ENCODE measurements around the gene MTFR1L.

Gene MTFR1L

GRCh38 chr1:25798666-25799351 lies 20.9 kb upstream of the MTFR1L start:
- Mint-ChIP-seq H3K4me1 (peaks cover 61% of the 10 kb centered on the region), H3K36me3 (ENCODE audit: low read depth) (no peaks in the 10 kb centered on the region), H3K4me3 (no peak overlapping the region), H3K27ac (no peak overlapping the region), H3K9me3 (no peaks in the 10 kb centered on the region), H3K27me3 (peaks cover 3% of the 10 kb centered on the region)
- DNase-seq = no peak
- ATAC-seq = no peak

GRCh38 chr1:25799352-25799934 lies 20.3 kb upstream of the MTFR1L start:
- no peak overlapping the region for H3K27ac Mint-ChIP-seq
- H3K4me1 Mint-ChIP-seq = peaks cover 64% of the 10 kb centered on the region

GRCh38 chr1:25799935-25800702 lies 19.6 kb upstream of the MTFR1L start, which contains the start of gene SELENON:
SELENON (plus strand) TSS chr1:25800193; CDS start chr1:25800231, 38 bp downstream.
- Mint-ChIP-seq H3K9me3 (no peaks in the 10 kb centered on the region), H3K27ac (no peak within 1 kb of the TSS), H3K36me3 (ENCODE audit: low read depth) (no peaks in the 10 kb centered on the region), H3K27me3 (peaks cover 3% of the 10 kb centered on the region), H3K4me3 (peak within 1 kb of the TSS; percentile 73), H3K4me1 (peaks cover 67% of the 10 kb centered on the region)
- DNase-seq = no peak
- peak; percentile 9 for ATAC-seq

More at GRCh38 chr1:25799352-25799934, 20.3 kb upstream of the MTFR1L start:
- H3K4me3 Mint-ChIP-seq = peak overlapping the region; percentile 65
- no peaks in the 10 kb centered on the region for H3K9me3 Mint-ChIP-seq
- no peak for ATAC-seq
- DNase-seq = no peak
- H3K36me3 Mint-ChIP-seq (ENCODE audit: low read depth) = no peaks in the 10 kb centered on the region
- peaks cover 3% of the 10 kb centered on the region for H3K27me3 Mint-ChIP-seq

GRCh38 chr1:25800703-25801377 lies 18.9 kb upstream of the MTFR1L start:
- no peak for ATAC-seq
- H3K27me3 Mint-ChIP-seq = peaks cover 3% of the 10 kb centered on the region
- peaks cover 59% of the 10 kb centered on the region for H3K4me1 Mint-ChIP-seq
- no peaks in the 10 kb centered on the region for H3K36me3 Mint-ChIP-seq (ENCODE audit: low read depth)
- no peak for DNase-seq
- no peaks in the 10 kb centered on the region for H3K9me3 Mint-ChIP-seq
- H3K4me3 Mint-ChIP-seq = peak overlapping the region; percentile 73
- H3K27ac Mint-ChIP-seq = no peak overlapping the region

GRCh38 chr1:25802915-25803314 lies 16.8 kb upstream of the MTFR1L start:
- Mint-ChIP-seq H3K4me3 (peak overlapping the region; percentile 3), H3K9me3 (no peaks in the 10 kb centered on the region), H3K27me3 (peaks cover 3% of the 10 kb centered on the region), H3K4me1 (peaks cover 40% of the 10 kb centered on the region), H3K36me3 (ENCODE audit: low read depth) (no peaks in the 10 kb centered on the region), H3K27ac (no peak overlapping the region)
- no peak for DNase-seq
- no peak for ATAC-seq

GRCh38 chr1:25803368-25803767 lies 16.4 kb upstream of the MTFR1L start:
- no peak overlapping the region for H3K4me3 Mint-ChIP-seq

GRCh38 chr1:25804244-25804963 lies 15.3 kb upstream of the MTFR1L start:
- Mint-ChIP-seq H3K36me3 (ENCODE audit: low read depth) (no peaks in the 10 kb centered on the region), H3K27ac (no peak overlapping the region), H3K4me1 (peaks cover 34% of the 10 kb centered on the region), H3K9me3 (no peaks in the 10 kb centered on the region), H3K27me3 (peaks cover 3% of the 10 kb centered on the region), H3K4me3 (no peak overlapping the region)
- no peak for DNase-seq
- peak; percentile 50 for ATAC-seq

More at GRCh38 chr1:25803368-25803767, 16.4 kb upstream of the MTFR1L start:
- Mint-ChIP-seq H3K9me3 (no peaks in the 10 kb centered on the region), H3K27ac (no peak overlapping the region), H3K4me1 (peaks cover 38% of the 10 kb centered on the region), H3K36me3 (ENCODE audit: low read depth) (no peaks in the 10 kb centered on the region), H3K27me3 (peaks cover 3% of the 10 kb centered on the region)
- DNase-seq (no peak), ATAC-seq (no peak)

GRCh38 chr1:25804964-25805862 lies 14.5 kb upstream of the MTFR1L start:
- H3K4me3 Mint-ChIP-seq = no peak overlapping the region
- peaks cover 30% of the 10 kb centered on the region for H3K4me1 Mint-ChIP-seq
- H3K36me3 Mint-ChIP-seq (ENCODE audit: low read depth) = no peaks in the 10 kb centered on the region
- no peak for DNase-seq
- no peak for ATAC-seq
- H3K27me3 Mint-ChIP-seq = peaks cover 3% of the 10 kb centered on the region
- H3K9me3 Mint-ChIP-seq = no peaks in the 10 kb centered on the region
- H3K27ac Mint-ChIP-seq = no peak overlapping the region

GRCh38 chr1:25805863-25806225 lies 13.9 kb upstream of the MTFR1L start:
- Mint-ChIP-seq H3K27ac (no peak overlapping the region), H3K4me1 (peaks cover 26% of the 10 kb centered on the region), H3K36me3 (ENCODE audit: low read depth) (no peaks in the 10 kb centered on the region), H3K9me3 (no peaks in the 10 kb centered on the region), H3K4me3 (no peak overlapping the region), H3K27me3 (no peaks in the 10 kb centered on the region)
- DNase-seq (no peak), ATAC-seq (no peak)

- Mint-ChIP-seq H3K27ac (no peak overlapping the region), H3K9me3 (no peaks in the 10 kb centered on the region), H3K4me3 (no peak overlapping the region), H3K4me1 (peaks cover 24% of the 10 kb centered on the region), H3K27me3 (no peaks in the 10 kb centered on the region), H3K36me3 (ENCODE audit: low read depth) (no peaks in the 10 kb centered on the region)
- no peak for ATAC-seq
- DNase-seq = no peak
Observed at GRCh38 chr1:25806418-25806817, 13.3 kb upstream of the MTFR1L start.

GRCh38 chr1:25807480-25808390 lies 12.0 kb upstream of the MTFR1L start:
- Mint-ChIP-seq H3K9me3 (no peaks in the 10 kb centered on the region), H3K4me3 (no peak overlapping the region), H3K4me1 (peaks cover 16% of the 10 kb centered on the region), H3K36me3 (ENCODE audit: low read depth) (no peaks in the 10 kb centered on the region), H3K27me3 (no peaks in the 10 kb centered on the region), H3K27ac (no peak overlapping the region)
- no peak for ATAC-seq
- DNase-seq = no peak

GRCh38 chr1:25808481-25809244 lies 11.1 kb upstream of the MTFR1L start:
- Mint-ChIP-seq H3K36me3 (ENCODE audit: low read depth) (no peaks in the 10 kb centered on the region), H3K27ac (no peak overlapping the region), H3K9me3 (no peaks in the 10 kb centered on the region), H3K27me3 (no peaks in the 10 kb centered on the region), H3K4me3 (no peak overlapping the region), H3K4me1 (peaks cover 9% of the 10 kb centered on the region)
- no peak for ATAC-seq
- DNase-seq = no peak

Measured in activated naive CD8-positive, alpha-beta T cell treated with anti-CD3 and anti-CD28 coated beads, Interleukin-2, amount 50 U/mL, for 24 hours (primary cell).